ENCODE results near the gene STMN3.

DNA sequence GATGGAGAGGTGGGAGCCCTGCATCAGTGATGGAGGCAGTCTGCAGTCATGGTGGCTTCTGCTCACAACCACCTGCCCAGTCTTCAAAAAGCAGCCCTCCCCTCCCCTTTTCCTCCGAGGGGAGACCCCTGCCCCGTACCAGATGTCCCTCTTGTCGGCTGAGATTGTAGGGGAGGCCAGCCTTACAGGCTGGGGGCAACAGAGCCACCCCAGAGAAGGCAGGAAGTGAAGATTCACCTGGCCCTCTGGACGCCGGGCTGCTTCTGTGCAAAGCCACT lies 47.8 kb upstream of the STMN3 start:
- TF ChIP-seq POLR2AphosphoS5 (IDR thresholded peaks at IDR 0.05; ENCODE audit: low read depth, low read length) (no peak), SIN3A (IDR thresholded peaks at IDR 0.05; ENCODE audit: borderline replicate concordance, insufficient read depth, low read depth, low read length) (no peak), TCF7L2 (IDR thresholded peaks at IDR 0.05; ENCODE audit: low read depth, low read length) (no peak)
- TF ChIP-seq, protein P1, sequence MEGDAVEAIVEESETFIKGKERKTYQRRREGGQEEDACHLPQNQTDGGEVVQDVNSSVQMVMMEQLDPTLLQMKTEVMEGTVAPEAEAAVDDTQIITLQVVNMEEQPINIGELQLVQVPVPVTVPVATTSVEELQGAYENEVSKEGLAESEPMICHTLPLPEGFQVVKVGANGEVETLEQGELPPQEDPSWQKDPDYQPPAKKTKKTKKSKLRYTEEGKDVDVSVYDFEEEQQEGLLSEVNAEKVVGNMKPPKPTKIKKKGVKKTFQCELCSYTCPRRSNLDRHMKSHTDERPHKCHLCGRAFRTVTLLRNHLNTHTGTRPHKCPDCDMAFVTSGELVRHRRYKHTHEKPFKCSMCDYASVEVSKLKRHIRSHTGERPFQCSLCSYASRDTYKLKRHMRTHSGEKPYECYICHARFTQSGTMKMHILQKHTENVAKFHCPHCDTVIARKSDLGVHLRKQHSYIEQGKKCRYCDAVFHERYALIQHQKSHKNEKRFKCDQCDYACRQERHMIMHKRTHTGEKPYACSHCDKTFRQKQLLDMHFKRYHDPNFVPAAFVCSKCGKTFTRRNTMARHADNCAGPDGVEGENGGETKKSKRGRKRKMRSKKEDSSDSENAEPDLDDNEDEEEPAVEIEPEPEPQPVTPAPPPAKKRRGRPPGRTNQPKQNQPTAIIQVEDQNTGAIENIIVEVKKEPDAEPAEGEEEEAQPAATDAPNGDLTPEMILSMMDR (IDR thresholded peaks at IDR 0.05): no peak
- TF ChIP-seq, protein P2, sequence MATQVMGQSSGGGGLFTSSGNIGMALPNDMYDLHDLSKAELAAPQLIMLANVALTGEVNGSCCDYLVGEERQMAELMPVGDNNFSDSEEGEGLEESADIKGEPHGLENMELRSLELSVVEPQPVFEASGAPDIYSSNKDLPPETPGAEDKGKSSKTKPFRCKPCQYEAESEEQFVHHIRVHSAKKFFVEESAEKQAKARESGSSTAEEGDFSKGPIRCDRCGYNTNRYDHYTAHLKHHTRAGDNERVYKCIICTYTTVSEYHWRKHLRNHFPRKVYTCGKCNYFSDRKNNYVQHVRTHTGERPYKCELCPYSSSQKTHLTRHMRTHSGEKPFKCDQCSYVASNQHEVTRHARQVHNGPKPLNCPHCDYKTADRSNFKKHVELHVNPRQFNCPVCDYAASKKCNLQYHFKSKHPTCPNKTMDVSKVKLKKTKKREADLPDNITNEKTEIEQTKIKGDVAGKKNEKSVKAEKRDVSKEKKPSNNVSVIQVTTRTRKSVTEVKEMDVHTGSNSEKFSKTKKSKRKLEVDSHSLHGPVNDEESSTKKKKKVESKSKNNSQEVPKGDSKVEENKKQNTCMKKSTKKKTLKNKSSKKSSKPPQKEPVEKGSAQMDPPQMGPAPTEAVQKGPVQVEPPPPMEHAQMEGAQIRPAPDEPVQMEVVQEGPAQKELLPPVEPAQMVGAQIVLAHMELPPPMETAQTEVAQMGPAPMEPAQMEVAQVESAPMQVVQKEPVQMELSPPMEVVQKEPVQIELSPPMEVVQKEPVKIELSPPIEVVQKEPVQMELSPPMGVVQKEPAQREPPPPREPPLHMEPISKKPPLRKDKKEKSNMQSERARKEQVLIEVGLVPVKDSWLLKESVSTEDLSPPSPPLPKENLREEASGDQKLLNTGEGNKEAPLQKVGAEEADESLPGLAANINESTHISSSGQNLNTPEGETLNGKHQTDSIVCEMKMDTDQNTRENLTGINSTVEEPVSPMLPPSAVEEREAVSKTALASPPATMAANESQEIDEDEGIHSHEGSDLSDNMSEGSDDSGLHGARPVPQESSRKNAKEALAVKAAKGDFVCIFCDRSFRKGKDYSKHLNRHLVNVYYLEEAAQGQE (IDR thresholded peaks at IDR 0.05; ENCODE audit: insufficient read depth in 1 of 2, low read depth in 2 of 2, low read length in 1 of 2): no peak
